Measurements from ENCODE around the gene QPCTL.

Gene QPCTL

GRCh38 chr19:45653634-45654033 lies 38.8 kb upstream of the QPCTL start:
- H3K9ac ChIP-seq (ENCODE audit: insufficient read length), result no peak overlapping the region
- DNase-seq (ENCODE audit: low read depth, low spot score), result no peak
- H3K4me3 ChIP-seq, result no peak overlapping the region
- TF ChIP-seq POLR2AphosphoS5 (IDR thresholded peaks at IDR 0.05; ENCODE audit: borderline replicate concordance, low read depth, low read length) (no peak), FOXP2 (optimal IDR thresholded peaks at IDR 0.05; ENCODE audit: control extremely low read depth, extremely low read length, insufficient read depth) (no peak), EZH2 (IDR thresholded peaks at IDR 0.05) (no peak)
- no peak overlapping the region for H3K27ac ChIP-seq
- no peaks in the 10 kb centered on the region for H3K9me3 ChIP-seq (ENCODE audit: low read depth, low read length)
- no peaks in the 10 kb centered on the region for H3K36me3 ChIP-seq (ENCODE audit: insufficient read depth, low read length)

DNA sequence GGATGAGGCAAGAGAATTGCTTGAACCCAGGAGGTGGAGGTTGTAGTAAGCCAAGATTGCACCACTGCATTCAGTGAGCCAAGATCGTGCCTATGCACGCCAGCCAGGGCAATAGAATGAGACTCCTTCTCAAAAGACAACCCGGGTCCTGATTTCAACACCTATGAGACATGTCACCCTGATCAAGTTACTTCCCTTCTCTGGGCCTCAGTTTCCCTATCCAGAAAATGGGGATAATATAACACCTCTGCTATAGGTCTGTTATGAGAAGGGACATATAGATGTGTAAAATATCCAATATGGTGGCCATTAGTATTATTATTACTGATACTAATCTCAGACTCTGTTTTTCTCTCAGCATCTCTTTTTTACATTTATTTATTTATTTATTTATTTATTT lies 37.4 kb upstream of the QPCTL start:
- TF ChIP-seq POLR2AphosphoS5 (IDR thresholded peaks at IDR 0.05; ENCODE audit: borderline replicate concordance, low read depth, low read length) (no peak), EZH2 (IDR thresholded peaks at IDR 0.05) (no peak), FOXP2 (optimal IDR thresholded peaks at IDR 0.05; ENCODE audit: control extremely low read depth, extremely low read length, insufficient read depth) (no peak)
- Histone ChIP-seq H3K4me3 (no peak overlapping the region), H3K9ac (ENCODE audit: insufficient read length) (no peak overlapping the region), H3K27ac (no peak overlapping the region), H3K9me3 (ENCODE audit: low read depth, low read length) (no peaks in the 10 kb centered on the region), H3K36me3 (ENCODE audit: insufficient read depth, low read length) (no peaks in the 10 kb centered on the region)
- no peak for DNase-seq (ENCODE audit: low read depth, low spot score)

- no peaks in the 10 kb centered on the region for H3K9me3 ChIP-seq (ENCODE audit: low read depth, low read length)
- H3K4me3 ChIP-seq, result no peak overlapping the region
- TF ChIP-seq FOXP2 (optimal IDR thresholded peaks at IDR 0.05; ENCODE audit: control extremely low read depth, extremely low read length, insufficient read depth), result no peak
- no peak for TF ChIP-seq EZH2 (IDR thresholded peaks at IDR 0.05)
- no peak for TF ChIP-seq POLR2AphosphoS5 (IDR thresholded peaks at IDR 0.05; ENCODE audit: borderline replicate concordance, low read depth, low read length)
- no peak overlapping the region for H3K27ac ChIP-seq
- no peaks in the 10 kb centered on the region for H3K36me3 ChIP-seq (ENCODE audit: insufficient read depth, low read length)
- no peak for DNase-seq (ENCODE audit: low read depth, low spot score)
- H3K9ac ChIP-seq (ENCODE audit: insufficient read length), result no peak overlapping the region
These were observed 34.8 kb upstream of the QPCTL start for GRCh38 chr19:45657520-45658167.

DNA sequence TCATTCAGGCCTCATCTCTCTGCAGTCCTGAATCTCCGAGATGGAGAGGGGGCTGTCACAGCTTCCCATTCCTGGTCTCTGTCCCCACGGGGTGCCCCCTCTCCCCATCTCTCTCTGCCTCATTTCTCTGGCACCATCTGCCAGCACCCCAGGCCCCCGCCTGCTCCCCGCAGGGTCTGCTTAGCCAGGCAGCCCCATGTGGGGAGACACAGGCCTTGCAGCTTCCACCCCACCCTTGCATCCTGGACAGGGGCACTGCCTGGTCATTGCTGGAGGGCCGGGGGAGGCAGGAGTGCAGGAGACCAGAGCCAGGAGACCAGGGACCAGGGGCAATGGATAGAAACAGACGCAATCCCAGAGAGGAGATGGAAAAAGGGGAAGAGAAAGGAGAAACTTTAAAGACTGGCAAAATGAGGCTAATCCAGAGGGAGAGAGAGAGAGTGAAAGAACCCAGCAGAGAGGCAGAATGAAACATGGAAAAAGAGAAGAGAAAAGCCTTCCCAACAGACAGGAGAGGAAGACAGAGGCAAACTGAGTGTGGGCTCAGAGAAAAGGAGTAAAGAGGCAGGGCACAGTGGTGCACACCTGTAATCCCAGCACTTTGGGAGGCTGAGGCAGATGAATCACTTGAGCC lies 33.3 kb upstream of the QPCTL start:
- Histone ChIP-seq H3K9ac (ENCODE audit: insufficient read length) (no peak overlapping the region), H3K36me3 (ENCODE audit: insufficient read depth, low read length) (no peaks in the 10 kb centered on the region), H3K4me3 (no peak overlapping the region), H3K9me3 (ENCODE audit: low read depth, low read length) (no peaks in the 10 kb centered on the region), H3K27ac (no peak overlapping the region)
- DNase-seq (ENCODE audit: low read depth, low spot score), result no peak
- no peak for TF ChIP-seq POLR2AphosphoS5 (IDR thresholded peaks at IDR 0.05; ENCODE audit: borderline replicate concordance, low read depth, low read length)
- TF ChIP-seq FOXP2 (optimal IDR thresholded peaks at IDR 0.05; ENCODE audit: control extremely low read depth, extremely low read length, insufficient read depth), result no peak
- no peak for TF ChIP-seq EZH2 (IDR thresholded peaks at IDR 0.05)

DNA sequence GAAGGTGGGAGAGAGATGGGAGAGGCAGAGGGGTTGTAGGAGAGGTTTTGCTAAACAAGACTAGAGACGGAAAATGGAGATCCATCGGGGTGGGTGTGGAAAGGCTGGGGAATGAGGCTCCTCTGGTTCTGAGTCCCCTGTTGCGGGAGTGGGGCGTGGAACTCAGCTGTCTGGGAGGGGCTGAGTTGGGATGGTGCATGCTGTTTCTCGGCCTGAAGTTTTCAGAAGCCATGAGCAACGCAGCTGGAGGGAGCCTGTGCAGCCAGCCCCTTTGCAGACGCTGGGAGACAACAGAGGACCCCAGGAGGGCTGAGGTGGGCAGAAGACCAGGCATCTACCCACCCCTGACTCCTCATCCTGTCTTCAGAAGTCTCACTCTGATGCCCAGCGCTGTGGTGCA lies 31.8 kb upstream of the QPCTL start:
- Histone ChIP-seq H3K36me3 (ENCODE audit: insufficient read depth, low read length) (no peaks in the 10 kb centered on the region), H3K27ac (no peak overlapping the region), H3K9ac (ENCODE audit: insufficient read length) (no peak overlapping the region), H3K9me3 (ENCODE audit: low read depth, low read length) (no peaks in the 10 kb centered on the region), H3K4me3 (no peak overlapping the region)
- no peak for TF ChIP-seq FOXP2 (optimal IDR thresholded peaks at IDR 0.05; ENCODE audit: control extremely low read depth, extremely low read length, insufficient read depth)
- no peak for TF ChIP-seq EZH2 (IDR thresholded peaks at IDR 0.05)
- no peak for TF ChIP-seq POLR2AphosphoS5 (IDR thresholded peaks at IDR 0.05; ENCODE audit: borderline replicate concordance, low read depth, low read length)
- no peak for DNase-seq (ENCODE audit: low read depth, low spot score)

- Histone ChIP-seq H3K9ac (ENCODE audit: insufficient read length) (no peak overlapping the region), H3K9me3 (ENCODE audit: low read depth, low read length) (no peaks in the 10 kb centered on the region), H3K27ac (no peak overlapping the region), H3K4me3 (no peak overlapping the region), H3K36me3 (ENCODE audit: insufficient read depth, low read length) (no peaks in the 10 kb centered on the region)
- DNase-seq (ENCODE audit: low read depth, low spot score), result no peak
- TF ChIP-seq FOXP2 (optimal IDR thresholded peaks at IDR 0.05; ENCODE audit: control extremely low read depth, extremely low read length, insufficient read depth) (no peak), POLR2AphosphoS5 (IDR thresholded peaks at IDR 0.05; ENCODE audit: borderline replicate concordance, low read depth, low read length) (no peak), EZH2 (IDR thresholded peaks at IDR 0.05) (no peak)
These were observed 28.7 kb upstream of the QPCTL start for GRCh38 chr19:45663800-45664199.

DNA sequence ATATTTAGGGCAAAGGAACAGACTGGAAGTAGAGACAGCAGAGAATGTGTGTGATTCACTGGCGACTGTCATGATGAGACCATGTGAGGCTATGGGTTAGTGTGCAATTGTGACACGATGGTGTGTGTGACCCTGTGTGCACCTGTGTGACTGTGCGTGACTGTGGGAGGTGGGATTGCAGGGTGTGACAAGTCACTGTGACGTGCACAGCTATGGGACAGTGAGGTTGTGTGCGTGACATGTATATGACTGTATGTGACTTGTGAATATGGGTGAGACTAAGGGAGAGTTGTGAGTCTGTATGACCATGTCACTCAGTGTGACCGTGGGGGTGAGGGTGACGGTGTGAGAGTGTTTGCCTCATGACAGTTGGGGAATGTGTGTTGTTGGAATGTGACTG lies 27.9 kb upstream of the QPCTL start:
- Histone ChIP-seq H3K9me3 (ENCODE audit: low read depth, low read length) (no peaks in the 10 kb centered on the region), H3K36me3 (ENCODE audit: insufficient read depth, low read length) (no peaks in the 10 kb centered on the region), H3K27ac (no peak overlapping the region), H3K9ac (ENCODE audit: insufficient read length) (no peak overlapping the region), H3K4me3 (no peak overlapping the region)
- no peak for DNase-seq (ENCODE audit: low read depth, low spot score)
- no peak for TF ChIP-seq EZH2 (IDR thresholded peaks at IDR 0.05)

- Histone ChIP-seq H3K9me3 (ENCODE audit: low read depth, low read length) (no peaks in the 10 kb centered on the region), H3K27ac (no peak within 1 kb of the TSS), H3K9ac (ENCODE audit: insufficient read length) (peak within 1 kb of the TSS; percentile 60), H3K4me3 (peak within 1 kb of the TSS; percentile 86), H3K36me3 (ENCODE audit: insufficient read depth, low read length) (no peaks in the 10 kb centered on the region)
- TF ChIP-seq EZH2 (IDR thresholded peaks at IDR 0.05) (no peak), FOXP2 (optimal IDR thresholded peaks at IDR 0.05; ENCODE audit: control extremely low read depth, extremely low read length, insufficient read depth) (no peak), POLR2AphosphoS5 (IDR thresholded peaks at IDR 0.05; ENCODE audit: borderline replicate concordance, low read depth, low read length) (no peak)
- DNase-seq (ENCODE audit: low read depth, low spot score), result no peak
These were observed 24.7 kb upstream of the QPCTL start, which contains the start of gene GIPR for GRCh38 chr19:45667620-45668341. Gene GIPR (plus strand): TSS chr19:45668221. CDS start chr19:45669521, 1,300 bp downstream.
